ENCODE results near the gene LCK.
A peak's percentile ranks its signal among the peaks of the same experiment; 100 is the strongest.
"Not testable (repeated sequence)": the region's sequence is repeated elsewhere in the genome, so short reads cannot be mapped to it uniquely, and the experiment has no call there.

LCK gene

DNA sequence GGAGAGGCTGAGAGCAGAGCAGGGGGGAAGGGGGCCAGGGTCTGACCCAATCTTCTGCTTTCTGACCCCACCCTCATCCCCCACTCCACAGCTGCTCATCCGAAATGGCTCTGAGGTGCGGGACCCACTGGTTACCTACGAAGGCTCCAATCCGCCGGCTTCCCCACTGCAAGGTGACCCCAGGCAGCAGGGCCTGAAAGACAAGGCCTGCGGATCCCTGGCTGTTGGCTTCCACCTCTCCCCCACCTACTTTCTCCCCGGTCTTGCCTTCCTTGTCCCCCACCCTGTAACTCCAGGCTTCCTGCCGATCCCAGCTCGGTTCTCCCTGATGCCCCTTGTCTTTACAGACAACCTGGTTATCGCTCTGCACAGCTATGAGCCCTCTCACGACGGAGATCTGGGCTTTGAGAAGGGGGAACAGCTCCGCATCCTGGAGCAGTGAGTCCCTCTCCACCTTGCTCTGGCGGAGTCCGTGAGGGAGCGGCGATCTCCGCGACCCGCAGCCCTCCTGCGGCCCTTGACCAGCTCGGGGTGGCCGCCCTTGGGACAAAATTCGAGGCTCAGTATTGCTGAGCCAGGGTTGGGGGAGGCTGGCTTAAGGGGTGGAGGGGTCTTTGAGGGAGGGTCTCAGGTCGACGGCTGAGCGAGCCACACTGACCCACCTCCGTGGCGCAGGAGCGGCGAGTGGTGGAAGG, 23.7 kb downstream of the LCK start:
- no peak for DNase-seq

DNA sequence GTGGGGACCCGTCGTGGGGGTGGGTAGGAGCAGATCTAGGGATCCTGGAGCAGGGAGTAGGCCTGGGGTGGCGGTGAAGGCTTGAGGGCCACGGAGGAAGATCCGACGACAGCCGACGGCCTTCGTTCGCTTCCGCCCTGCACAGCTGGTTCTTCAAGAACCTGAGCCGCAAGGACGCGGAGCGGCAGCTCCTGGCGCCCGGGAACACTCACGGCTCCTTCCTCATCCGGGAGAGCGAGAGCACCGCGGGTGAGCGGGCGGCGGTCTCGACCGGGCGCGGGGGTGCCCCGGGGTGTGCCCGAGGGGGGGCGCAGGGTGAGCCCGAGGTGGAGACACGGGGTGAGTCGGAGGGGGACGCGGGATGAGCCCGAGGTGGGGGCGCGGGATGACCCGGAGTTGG, 24.4 kb downstream of the LCK start:
- DNase-seq: peak; percentile 58

DNA sequence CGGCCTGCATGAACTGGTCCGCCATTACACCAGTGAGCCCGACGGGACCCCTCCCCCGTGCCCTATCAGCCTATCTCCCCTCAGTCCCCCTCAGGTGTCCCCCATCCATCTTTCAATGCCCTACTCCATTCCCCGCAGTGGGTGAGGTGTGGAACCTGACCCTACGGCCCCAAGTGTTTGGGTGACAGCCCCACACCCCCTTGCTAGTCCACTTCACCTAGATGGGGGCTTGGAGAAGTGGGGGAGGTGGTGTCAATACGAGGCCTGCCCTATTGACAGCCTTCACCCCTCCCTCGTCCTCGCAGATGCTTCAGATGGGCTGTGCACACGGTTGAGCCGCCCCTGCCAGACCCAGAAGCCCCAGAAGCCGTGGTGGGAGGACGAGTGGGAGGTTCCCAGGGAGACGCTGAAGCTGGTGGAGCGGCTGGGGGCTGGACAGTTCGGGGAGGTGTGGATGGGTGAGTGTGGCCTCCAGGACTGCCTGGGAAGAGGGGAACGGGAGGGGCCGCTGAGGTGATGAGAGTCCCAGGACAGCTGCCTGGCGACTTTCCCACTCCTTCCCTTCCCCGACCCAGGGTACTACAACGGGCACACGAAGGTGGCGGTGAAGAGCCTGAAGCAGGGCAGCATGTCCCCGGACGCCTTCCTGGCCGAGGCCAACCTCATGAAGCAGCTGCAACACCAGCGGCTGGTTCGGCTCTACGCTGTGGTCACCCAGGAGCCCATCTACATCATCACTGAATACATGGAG, 25.1 kb downstream of the LCK start:
- DNase-seq: no peak

- not testable (repeated sequence) for DNase-seq
Observed at GRCh38 chr1:32284777-32285176, 33.7 kb downstream of the LCK start.

DNA sequence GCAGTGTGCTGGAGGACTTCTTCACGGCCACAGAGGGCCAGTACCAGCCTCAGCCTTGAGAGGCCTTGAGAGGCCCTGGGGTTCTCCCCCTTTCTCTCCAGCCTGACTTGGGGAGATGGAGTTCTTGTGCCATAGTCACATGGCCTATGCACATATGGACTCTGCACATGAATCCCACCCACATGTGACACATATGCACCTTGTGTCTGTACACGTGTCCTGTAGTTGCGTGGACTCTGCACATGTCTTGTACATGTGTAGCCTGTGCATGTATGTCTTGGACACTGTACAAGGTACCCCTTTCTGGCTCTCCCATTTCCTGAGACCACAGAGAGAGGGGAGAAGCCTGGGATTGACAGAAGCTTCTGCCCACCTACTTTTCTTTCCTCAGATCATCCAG, 34.6 kb downstream of the LCK start:
- no peak for DNase-seq

DNA sequence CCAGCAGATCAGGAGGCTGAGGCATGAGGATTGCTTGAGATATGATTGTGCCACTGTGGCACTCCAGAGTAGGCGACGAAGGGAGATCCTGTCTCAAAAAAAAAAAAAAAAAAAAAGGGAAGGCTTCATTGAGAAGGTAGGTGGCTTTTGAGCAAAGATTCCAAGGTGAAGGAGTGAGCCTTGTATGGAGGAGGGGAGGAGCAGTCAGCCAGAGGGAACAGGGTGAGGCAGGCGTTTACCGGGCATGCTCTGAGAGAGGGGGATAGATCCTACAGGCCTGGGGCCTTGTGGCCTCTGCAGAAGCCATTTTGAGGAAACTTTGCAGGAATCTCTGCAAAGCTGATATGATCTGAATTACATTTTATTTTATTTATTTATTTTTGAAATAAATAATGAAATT, 35.7 kb downstream of the LCK start:
- DNase-seq: no peak

DNA sequence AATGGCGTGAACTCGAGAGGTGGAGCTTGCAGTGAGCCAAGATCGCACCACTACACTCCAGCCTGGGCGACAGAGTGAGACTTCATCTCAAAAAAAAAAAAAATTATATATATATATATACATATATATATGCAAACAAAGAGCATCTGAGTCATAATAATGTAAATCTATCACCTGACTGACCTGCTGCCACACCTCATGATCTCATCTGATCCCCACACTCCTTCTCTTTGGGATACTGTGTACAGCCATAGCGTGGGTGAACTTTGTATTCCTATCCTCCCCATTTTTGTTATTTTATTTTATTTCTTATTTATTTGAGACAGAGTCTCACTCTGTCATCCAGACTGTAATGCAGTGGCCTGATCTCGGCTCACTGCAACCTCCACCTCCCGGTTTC, 38.2 kb downstream of the LCK start:
- no peak for DNase-seq

DNA sequence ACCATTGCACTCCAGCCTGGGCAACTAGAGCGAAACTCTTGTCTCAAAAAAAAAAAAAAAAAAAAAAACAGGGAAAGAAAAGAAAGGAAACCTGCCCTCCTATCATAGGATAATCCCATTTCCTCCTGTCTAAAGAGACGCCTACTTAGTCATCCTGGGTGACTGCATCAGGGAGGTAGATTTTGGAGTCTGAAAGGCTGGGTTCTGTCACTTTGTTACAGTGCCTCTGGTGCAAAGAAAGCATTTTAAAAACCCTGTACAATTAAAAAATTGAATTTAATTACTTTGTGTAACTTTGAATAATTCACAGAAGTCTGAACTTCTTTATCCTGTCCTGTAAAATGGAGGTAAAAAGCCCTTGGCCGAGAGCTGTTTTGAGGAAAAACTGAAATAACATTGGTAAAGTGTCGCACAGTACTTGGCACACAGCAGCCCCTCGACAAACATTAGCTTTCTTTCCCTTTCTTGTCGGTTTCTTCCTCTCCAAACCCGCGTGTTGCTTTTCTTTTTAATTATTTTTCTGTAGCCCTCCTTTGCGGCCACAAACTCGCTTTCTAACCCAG, 40.2 kb downstream of the LCK start:
- peak; percentile 38 for DNase-seq

DNA sequence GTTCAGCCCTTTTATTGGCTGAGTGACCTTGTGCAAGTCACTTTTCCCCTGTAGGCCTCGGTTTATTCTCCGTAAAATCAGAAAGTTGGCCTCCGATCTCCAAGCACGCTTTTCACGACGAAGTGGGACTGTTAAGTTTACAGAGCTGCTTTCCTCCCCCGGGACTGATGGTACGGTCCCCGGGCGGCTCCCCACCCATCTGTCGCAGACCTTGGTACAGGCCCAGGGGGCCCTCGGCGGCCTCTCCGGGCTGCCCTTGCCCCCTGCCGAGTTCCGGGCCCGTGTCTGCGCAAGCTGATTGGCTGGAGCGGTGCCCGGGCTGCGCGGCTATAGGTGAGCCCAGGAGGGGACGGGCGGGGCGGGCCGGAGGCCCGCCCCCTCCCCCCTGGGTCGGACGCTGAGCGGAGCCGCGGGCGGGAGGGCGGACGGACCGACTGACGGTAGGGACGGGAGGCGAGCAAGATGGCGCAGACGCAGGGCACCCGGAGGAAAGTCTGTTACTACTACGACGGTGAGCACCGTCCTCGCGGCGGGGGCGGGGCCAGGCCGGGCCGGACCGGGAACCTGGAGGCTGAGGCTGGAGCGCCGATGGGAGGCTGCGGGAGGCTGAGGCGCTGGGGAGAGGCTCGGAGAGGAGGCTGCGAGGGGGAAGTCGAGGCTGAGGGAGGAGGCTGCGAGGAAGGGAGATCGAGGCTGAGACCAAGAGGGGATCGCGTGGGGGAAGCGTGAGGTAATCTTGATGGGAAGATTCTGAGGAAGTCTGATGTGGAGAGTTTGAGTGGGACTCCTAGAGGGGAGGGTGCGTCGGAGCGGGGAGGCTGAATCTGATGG, 40.9 kb downstream of the LCK start, which contains the start of gene HDAC1:
Gene HDAC1 (plus strand): TSS at position 376 of the 831 bp plus-strand sequence. CDS start 87 bp downstream, at position 463.
- peak; percentile 96 for DNase-seq

- not testable (repeated sequence) for DNase-seq
Observed at GRCh38 chr1:32298211-32298610, 47.1 kb downstream of the LCK start.

- no peak for DNase-seq
Observed at GRCh38 chr1:32299327-32299726, 48.3 kb downstream of the LCK start.

DNA sequence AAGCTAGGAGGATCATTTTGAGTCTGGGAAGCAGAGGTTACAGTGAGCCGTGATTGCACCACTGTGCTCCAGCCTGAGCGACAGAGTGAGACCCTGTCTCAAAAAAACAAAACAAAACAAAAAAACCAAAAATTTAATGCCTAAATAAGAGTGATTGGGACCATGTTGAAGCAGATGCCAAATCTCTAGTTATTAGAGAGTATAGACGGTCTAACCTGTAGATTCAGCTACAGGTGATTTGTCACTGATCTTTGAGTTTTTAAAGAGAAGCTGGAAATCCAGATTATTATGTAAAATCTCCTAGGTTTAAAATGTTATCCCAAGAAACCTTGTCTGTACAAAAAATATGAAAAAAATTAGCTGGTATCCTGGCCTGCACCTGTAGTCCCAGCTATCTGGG, 52.3 kb downstream of the LCK start:
- DNase-seq: no peak

- no peak for DNase-seq
Observed at GRCh38 chr1:32303997-32304622, 53.0 kb downstream of the LCK start.

DNA sequence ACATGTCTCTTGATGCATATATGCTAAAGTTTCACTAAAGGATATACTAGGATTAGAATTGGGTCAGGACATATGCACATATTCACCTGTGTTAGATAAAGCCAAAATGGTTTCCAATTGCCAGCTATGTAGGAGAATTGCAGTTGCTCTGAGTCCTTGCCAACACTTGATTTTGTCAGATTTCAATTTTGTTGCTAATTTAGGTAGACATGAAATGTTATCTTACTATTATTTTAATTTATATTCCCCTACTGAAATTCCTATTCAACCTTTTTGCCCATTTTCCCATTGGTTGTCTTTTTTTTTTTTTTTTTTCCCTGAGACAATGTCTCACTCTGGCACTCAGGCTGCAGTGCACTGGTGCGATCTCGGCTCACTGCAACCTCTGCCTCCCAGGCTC, 54.2 kb downstream of the LCK start:
- DNase-seq: no peak

- no peak for DNase-seq
Observed at GRCh38 chr1:32307324-32307723, 56.3 kb downstream of the LCK start.

DNA sequence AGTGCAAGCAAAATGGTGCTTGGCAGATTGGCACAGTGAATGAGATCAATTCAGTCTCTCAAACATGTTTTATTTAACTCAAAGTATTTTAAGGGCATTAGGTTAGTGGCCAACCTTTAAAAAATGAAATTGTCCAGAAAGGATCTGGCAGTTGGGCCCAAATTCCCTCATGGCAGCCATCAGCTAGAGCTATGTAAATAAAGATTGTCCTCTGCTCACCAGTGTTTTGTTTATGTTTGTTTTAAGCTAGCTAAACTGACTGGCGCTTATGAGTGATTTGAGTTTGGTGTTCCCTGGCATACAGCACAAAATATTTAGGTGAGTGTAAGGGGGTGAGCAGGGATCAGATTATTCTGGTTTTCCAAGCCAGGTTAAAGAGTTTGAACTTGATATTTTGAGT, 58.9 kb downstream of the LCK start:
- DNase-seq: no peak

DNA sequence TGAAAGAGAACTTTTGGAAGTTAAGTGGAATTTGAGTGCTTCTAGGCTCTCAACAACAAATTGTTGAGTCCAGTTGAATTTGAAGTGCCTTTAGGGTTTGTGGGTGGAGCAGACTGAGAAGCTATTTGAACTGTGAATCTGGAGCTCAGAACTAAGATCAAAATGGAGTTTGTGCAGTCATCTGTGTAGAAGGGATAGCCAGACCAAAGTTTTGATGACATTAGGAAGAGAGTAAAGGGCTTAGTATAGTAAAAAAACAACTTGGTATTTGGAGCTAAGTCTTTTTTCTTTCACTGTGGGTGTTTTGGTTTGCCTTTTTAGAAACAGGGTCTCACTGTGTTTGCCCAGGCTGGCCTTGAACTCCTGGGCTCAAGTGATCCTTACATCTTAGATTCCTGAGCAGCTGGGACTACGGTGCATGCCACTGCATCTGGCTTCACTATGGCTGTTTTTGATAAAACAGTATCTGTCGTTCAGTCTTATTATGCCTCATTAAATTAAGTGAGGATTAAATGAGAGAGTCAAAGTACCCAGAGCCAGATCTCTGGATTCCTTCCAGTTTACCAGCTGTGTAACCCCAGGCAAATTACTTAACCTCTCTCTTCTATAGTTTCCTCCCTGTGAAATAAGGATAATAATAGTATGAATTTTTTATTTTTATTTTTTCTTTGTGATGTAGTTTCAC, 60.8 kb downstream of the LCK start:
- no peak for DNase-seq

GRCh38 chr1:32316903-32317277, 65.8 kb downstream of the LCK start:
- no peak for DNase-seq

- DNase-seq: no peak
Observed at GRCh38 chr1:32318127-32318869, 67.2 kb downstream of the LCK start.

GRCh38 chr1:32321712-32322291, 70.7 kb downstream of the LCK start:
- DNase-seq: peak; percentile 41

DNA sequence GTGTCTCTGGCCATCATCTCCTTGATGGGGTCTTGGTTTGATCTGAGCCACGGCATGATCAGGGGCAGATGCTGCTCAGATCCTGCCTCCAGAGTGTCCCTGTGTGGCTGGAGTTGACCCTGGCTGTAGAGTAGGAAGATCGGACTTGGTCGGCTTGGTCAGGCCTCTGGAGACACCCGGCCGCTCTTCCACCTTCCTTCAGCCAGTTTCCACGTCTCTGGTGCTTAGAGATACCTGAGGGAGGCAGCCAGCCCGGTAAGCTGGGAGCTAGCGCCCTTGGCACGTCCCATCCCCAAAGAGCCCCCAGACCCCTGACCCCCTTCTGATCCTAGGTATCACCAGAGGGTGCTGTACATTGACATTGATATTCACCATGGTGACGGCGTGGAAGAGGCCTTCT, 76.1 kb downstream of the LCK start:
- no peak for DNase-seq
